ENCODE measurements around the gene OPTC.

GRCh38 chr1:203521074-203521794 lies 27.3 kb downstream of the OPTC start:
- TF ChIP-seq CTCF (conservative IDR thresholded peaks at IDR 0.05; ENCODE audit: low read length) (no peak), EZH2phosphoT487 (IDR thresholded peaks at IDR 0.05; ENCODE audit: borderline replicate concordance) (no peak)
